ENCODE results near the gene MSANTD1.

MSANTD1 gene

DNA sequence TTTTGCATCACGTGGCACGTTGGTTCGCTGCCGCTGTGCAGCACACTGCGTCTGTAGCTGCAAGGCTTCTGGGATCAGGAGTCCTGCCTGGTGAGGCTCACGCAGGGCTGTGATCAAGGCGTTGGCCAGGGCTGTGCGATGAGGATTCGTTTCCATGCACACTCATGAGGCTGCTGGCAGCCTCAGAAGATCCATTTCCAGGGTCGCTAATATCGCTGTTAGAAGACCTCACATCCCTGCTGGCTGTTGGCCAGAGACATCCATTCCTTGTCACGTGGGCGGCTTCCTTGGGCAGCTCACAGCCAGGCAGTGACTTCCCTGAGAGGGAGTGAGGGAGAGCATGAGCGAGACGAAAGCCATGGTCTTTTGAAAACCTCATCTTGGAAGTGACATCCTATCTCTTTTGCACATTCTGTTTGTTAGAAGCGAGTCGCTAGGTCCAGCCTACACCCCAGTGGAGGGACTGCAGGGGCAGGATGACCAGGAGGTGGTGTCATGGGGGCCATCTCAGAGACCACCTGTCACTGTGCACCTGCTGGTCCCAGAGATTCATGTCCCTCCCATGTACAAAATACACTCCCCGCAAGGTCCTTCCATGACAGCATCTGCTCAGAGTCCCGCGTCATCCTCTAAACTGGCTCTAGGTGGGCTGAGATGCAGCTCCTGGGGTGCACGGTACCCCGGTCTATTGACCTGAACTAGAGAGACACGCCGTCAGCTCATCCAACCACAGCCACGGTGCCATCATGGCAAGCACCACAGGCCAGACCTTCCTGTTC is 56.1 kb downstream of the MSANTD1 start:
- no peak for DNase-seq

DNA sequence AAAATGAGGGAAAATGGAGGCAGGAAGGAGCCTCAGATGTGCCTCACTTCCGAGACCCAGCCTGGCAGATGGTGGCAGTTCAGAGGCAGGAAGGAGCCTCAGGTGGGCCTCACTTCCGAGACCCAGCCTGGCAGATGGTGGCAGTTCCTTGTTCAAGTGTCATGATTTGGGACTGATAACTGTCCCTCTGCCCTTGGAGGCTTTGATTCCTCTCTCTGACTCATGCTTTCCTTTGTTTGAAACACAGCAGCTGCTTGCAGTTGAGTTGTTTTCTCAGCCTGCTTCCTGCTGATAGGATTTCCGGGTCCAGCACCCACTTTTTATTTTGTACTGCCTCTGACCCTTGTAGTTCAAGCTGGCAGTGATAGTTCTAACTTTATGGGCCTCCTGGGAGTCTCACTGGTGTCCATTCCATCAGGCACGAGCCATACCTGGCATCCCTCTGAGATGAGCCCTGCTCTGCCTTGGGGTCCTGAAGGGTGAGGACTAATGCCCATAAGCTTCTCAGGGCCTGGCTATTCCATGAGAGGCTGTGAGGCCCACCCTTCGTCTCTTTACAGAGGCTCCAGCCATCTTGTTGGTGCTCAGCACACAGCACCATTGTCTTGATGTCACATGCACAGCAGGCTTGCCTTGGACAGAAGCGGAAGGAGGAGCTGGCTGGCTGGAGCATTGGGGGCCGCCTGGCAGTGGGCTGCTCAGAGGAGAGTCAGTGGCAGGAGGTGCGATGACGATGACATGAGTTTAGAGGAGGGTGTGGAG is 56.8 kb downstream of the MSANTD1 start:
- no peak for DNase-seq
